Neural cell (in vitro differentiated cells): ENCODE data around the gene SSX2IP. TPM values are rescaled to one million over a fixed set of nuclear protein-coding genes. Genes with fewer than 3 reads are reported as not detected.

Experiments used
- H2AFZ ChIP-seq: fragments of 200-600, 300-800 bp; sonication (generic), shearing (Covaris generic); 2 replicates; pipeline ENCODE4 v1.6.0; 2014; ENCODE audit warnings: low read depth, mild to moderate bottlenecking, antibody characterized with exemption, low read length, moderate library complexity
- H3F3A ChIP-seq: fragments of 200-600 bp; shearing (Covaris generic); 2 replicates; pipeline ENCODE4 v1.6.1; 2016; ENCODE audit warnings: mild to moderate bottlenecking, moderate library complexity, mixed read lengths, antibody characterized with exemption, low read length; ENCODE audit not compliant: insufficient read depth, poor library complexity, severe bottlenecking
- H3K27ac ChIP-seq: fragments of 200-600, 300-800 bp; sonication (generic), shearing (Covaris generic); 2 replicates; pipeline ENCODE4 v1.5.1; 2014; ENCODE audit warnings: mild to moderate bottlenecking, low read length, moderate library complexity
- H3K27me3 ChIP-seq: fragments of 300-800, 200-600 bp; sonication (generic), shearing (Covaris generic); 2 replicates; pipeline ENCODE4 v1.6.0; 2014; ENCODE audit warnings: mild to moderate bottlenecking, low read depth, low read length, moderate library complexity; ENCODE audit not compliant: insufficient read depth
- H3K36me3 ChIP-seq: fragments of 300-800, 200-600 bp; sonication (generic), shearing (Covaris generic); 2 replicates; pipeline ENCODE4 v1.5.1; 2014; ENCODE audit warnings: mild to moderate bottlenecking, antibody characterized with exemption, low read length, moderate library complexity; ENCODE audit not compliant: insufficient read depth
- H3K4me2 ChIP-seq: fragments of 300-800, 200-600 bp; sonication (generic), shearing (Covaris generic); 2 replicates; pipeline ENCODE4 v1.6.0; 2014; ENCODE audit warnings: mild to moderate bottlenecking, low read length
- H3K4me3 ChIP-seq: fragments of 300-800, 200-600 bp; sonication (generic), shearing (Covaris generic); 2 replicates; pipeline ENCODE4 v1.5.1; 2014; ENCODE audit warnings: mild to moderate bottlenecking, low read length, moderate library complexity
- H3K79me2 ChIP-seq: fragments of 200-600 bp; shearing (Covaris generic); replicated peaks from 2 replicates; pipeline ENCODE4 v1.6.0; 2014; ENCODE audit warnings: mild to moderate bottlenecking, low read length, moderate library complexity; ENCODE audit not compliant: insufficient read depth
- H3K9ac ChIP-seq: fragments of 300-800, 200-600 bp; sonication (generic), shearing (Covaris generic); 2 replicates; pipeline ENCODE4 v1.6.1; 2016; ENCODE audit warnings: mild to moderate bottlenecking, low read length, mixed read lengths
- H3K9me2 ChIP-seq: fragments of 200-600 bp; shearing (Covaris generic); 2 replicates; pipeline ENCODE4 v1.6.1; 2016; ENCODE audit warnings: mild to moderate bottlenecking, low read length, mixed read lengths; ENCODE audit not compliant: insufficient read depth
- H3K9me3 ChIP-seq: fragments of 200-600, 300-800 bp; sonication (generic), shearing (Covaris generic); 2 replicates; pipeline ENCODE4 v1.6.1; 2016; ENCODE audit warnings: mild to moderate bottlenecking, mixed run types, low read length, moderate library complexity, mixed read lengths
- H4K20me1 ChIP-seq: fragments of 200-600 bp; shearing (Covaris generic); 2 replicates; pipeline ENCODE4 v1.6.1; 2016; ENCODE audit warnings: mild to moderate bottlenecking, mixed run types; ENCODE audit not compliant: insufficient read depth
- CTCF ChIP-seq: fragments of 450-650 bp; IDR thresholded peaks from 2 replicates; pipeline ENCODE4 v1.5.1; 2014; ENCODE audit warnings: antibody characterized with exemption, mild to moderate bottlenecking, moderate library complexity; ENCODE audit not compliant: poor library complexity, severe bottlenecking
- EP300 ChIP-seq: fragments of 450-650 bp; conservative IDR thresholded peaks from 2 replicates; pipeline ENCODE4 v1.6.1; 2014; ENCODE audit warnings: antibody characterized with exemption, mild to moderate bottlenecking, moderate library complexity; ENCODE audit not compliant: poor library complexity, severe bottlenecking
- EZH2 ChIP-seq: fragments of 200-600, 300-800 bp; shearing (Covaris generic), sonication (generic); IDR thresholded peaks from 2 replicates; pipeline ENCODE4 v1.6.1; 2014; ENCODE audit warnings: antibody characterized with exemption, low read length, borderline replicate concordance, mild to moderate bottlenecking; ENCODE audit not compliant: insufficient read depth, poor library complexity, severe bottlenecking
- MXI1 ChIP-seq: fragments of 450-650 bp; conservative IDR thresholded peaks from 2 replicates; pipeline ENCODE4 v1.6.1; 2014; ENCODE audit warnings: antibody characterized with exemption, mild to moderate bottlenecking; ENCODE audit not compliant: poor library complexity, severe bottlenecking
- POLR2AphosphoS5 ChIP-seq: IDR thresholded peaks from 2 replicates; pipeline ENCODE4 v1.6.1; 2012
- RAD21 ChIP-seq: fragments of 450-650 bp; conservative IDR thresholded peaks from 2 replicates; pipeline ENCODE4 v1.6.1; 2014; ENCODE audit warnings: antibody characterized with exemption, mild to moderate bottlenecking, moderate library complexity
- SMC3 ChIP-seq: fragments of 450-650 bp; conservative IDR thresholded peaks from 2 replicates; pipeline ENCODE4 v1.6.1; 2014; ENCODE audit warnings: antibody characterized with exemption, mild to moderate bottlenecking, moderate library complexity; ENCODE audit not compliant: poor library complexity
- TAF1 ChIP-seq: IDR thresholded peaks from 2 replicates; pipeline ENCODE4 v1.6.1; 2012; ENCODE audit warnings: low read depth
- polyA plus RNA-seq: library from polyadenylated mRNA; depleted of rRNA; stranded (reverse); fragments of >200 nt; gene quantifications from 2 replicates; pipeline ENCODE4 v1.2.3, GENCODE V29; 2014
- TF ChIP-seq, protein P1 (sequence below): IDR thresholded peaks from 2 replicates; pipeline ENCODE4 v1.6.1; 2012; ENCODE audit warnings: borderline replicate concordance

SSX2IP gene
- polyA plus RNA-seq, 1 donor from 2014 or later, result 21.7 TPM

DNA sequence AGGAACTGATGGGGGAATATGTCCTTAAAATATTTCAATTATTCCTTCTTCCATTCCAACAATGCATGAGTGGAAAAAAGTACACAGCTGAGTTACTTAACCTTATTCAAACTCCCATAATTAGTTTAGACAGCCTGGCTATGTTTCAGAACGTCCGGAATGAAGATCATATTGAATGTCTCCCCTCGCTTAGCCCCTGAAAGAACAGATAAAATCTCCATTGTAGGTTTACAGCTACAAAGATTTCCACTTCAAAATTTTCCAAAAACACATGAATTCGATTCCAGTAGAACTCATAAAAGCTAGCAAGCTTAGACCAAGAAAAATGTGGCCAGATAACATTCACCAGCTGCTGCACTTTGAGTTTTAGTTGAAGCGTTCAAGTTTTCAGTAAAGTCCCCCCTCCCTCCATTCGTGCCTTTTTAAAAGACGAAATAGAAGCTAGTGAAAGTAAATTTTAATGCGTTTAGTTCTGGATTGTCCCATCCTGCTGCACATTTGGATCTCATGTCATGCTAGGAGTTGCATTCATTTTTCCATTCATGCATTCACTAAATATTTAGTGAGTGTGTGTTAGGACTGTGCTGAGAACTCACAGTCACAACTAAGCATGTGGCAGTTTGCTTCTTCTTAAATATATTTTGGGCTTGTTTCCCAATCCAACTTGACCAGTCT, 29.4 kb upstream of the SSX2IP start:
- Histone ChIP-seq H3K36me3 (no peaks in the 10 kb centered on the region), H2AFZ (no peak overlapping the region), H4K20me1 (no peaks in the 10 kb centered on the region), H3K9me3 (no peaks in the 10 kb centered on the region), H3F3A (no peaks in the 10 kb centered on the region), H3K4me3 (no peak overlapping the region), H3K79me2 (no peaks in the 10 kb centered on the region), H3K9me2 (no peaks in the 10 kb centered on the region), H3K9ac (no peak overlapping the region), H3K27me3 (no peaks in the 10 kb centered on the region), H3K4me2 (no peak overlapping the region), H3K27ac (no peak overlapping the region)
- TF ChIP-seq, protein P1, sequence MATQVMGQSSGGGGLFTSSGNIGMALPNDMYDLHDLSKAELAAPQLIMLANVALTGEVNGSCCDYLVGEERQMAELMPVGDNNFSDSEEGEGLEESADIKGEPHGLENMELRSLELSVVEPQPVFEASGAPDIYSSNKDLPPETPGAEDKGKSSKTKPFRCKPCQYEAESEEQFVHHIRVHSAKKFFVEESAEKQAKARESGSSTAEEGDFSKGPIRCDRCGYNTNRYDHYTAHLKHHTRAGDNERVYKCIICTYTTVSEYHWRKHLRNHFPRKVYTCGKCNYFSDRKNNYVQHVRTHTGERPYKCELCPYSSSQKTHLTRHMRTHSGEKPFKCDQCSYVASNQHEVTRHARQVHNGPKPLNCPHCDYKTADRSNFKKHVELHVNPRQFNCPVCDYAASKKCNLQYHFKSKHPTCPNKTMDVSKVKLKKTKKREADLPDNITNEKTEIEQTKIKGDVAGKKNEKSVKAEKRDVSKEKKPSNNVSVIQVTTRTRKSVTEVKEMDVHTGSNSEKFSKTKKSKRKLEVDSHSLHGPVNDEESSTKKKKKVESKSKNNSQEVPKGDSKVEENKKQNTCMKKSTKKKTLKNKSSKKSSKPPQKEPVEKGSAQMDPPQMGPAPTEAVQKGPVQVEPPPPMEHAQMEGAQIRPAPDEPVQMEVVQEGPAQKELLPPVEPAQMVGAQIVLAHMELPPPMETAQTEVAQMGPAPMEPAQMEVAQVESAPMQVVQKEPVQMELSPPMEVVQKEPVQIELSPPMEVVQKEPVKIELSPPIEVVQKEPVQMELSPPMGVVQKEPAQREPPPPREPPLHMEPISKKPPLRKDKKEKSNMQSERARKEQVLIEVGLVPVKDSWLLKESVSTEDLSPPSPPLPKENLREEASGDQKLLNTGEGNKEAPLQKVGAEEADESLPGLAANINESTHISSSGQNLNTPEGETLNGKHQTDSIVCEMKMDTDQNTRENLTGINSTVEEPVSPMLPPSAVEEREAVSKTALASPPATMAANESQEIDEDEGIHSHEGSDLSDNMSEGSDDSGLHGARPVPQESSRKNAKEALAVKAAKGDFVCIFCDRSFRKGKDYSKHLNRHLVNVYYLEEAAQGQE, result no peak
- no peak for TF ChIP-seq CTCF
- TF ChIP-seq POLR2AphosphoS5, result no peak
- TF ChIP-seq EZH2, result no peak
- no peak for TF ChIP-seq TAF1
- no peak for TF ChIP-seq SMC3
- TF ChIP-seq RAD21, result no peak
- TF ChIP-seq EP300, result no peak
- TF ChIP-seq MXI1, result no peak

- Histone ChIP-seq H2AFZ (peak overlapping the region; percentile 30), H3K9ac (peak overlapping the region; percentile 35), H3F3A (no peaks in the 10 kb centered on the region), H3K4me2 (peak overlapping the region; percentile 37), H3K9me2 (no peaks in the 10 kb centered on the region), H3K27me3 (no peaks in the 10 kb centered on the region), H3K27ac (peak overlapping the region; percentile 72), H3K9me3 (no peaks in the 10 kb centered on the region), H3K36me3 (no peaks in the 10 kb centered on the region), H4K20me1 (no peaks in the 10 kb centered on the region), H3K79me2 (no peaks in the 10 kb centered on the region), H3K4me3 (peak overlapping the region; percentile 52)
- TF ChIP-seq RAD21, result peak; percentile 15
- no peak for TF ChIP-seq EZH2
- TF ChIP-seq EP300, result no peak
- no peak for TF ChIP-seq MXI1
- TF ChIP-seq, protein P1, result no peak
- no peak for TF ChIP-seq POLR2AphosphoS5
- TF ChIP-seq CTCF, result peak; percentile 18
- TF ChIP-seq SMC3, result no peak
- no peak for TF ChIP-seq TAF1
Measured at GRCh38 chr1:84715342-84716019, 25.2 kb upstream of the SSX2IP start.
